GM19324 (cell line): ENCODE measurements around the gene MIER2.

Experiments used
- ATAC-seq: cut with Tn5 transposase; IDR thresholded peaks from one replicate; pipeline ENCODE4 v1.9.1; 2021; ENCODE audit warnings: mild to moderate bottlenecking, moderate library complexity; ENCODE audit not compliant: unreplicated experiment, low FRiP score

MIER2 gene

GRCh38 chr19:334296-335071 lies 10.1 kb downstream of the MIER2 start:
- no peak for ATAC-seq

- ATAC-seq: no peak
These were observed 14.1 kb downstream of the MIER2 start for GRCh38 chr19:330503-330902.

GRCh38 chr19:329876-330275 lies 14.7 kb downstream of the MIER2 start:
- ATAC-seq: no peak

GRCh38 chr19:328025-328505 lies 16.5 kb downstream of the MIER2 start:
- no peak for ATAC-seq

- no peak for ATAC-seq
These were observed 17.1 kb downstream of the MIER2 start for GRCh38 chr19:327291-328024.

GRCh38 chr19:326871-327270 lies 17.7 kb downstream of the MIER2 start:
- ATAC-seq: no peak

- ATAC-seq: no peak
These were observed 18.5 kb downstream of the MIER2 start for GRCh38 chr19:325937-326565.

GRCh38 chr19:325173-325936 lies 19.2 kb downstream of the MIER2 start:
- ATAC-seq: no peak

GRCh38 chr19:324716-325115 lies 19.9 kb downstream of the MIER2 start:
- ATAC-seq: no peak

GRCh38 chr19:322616-323015 lies 22.0 kb downstream of the MIER2 start:
- no peak for ATAC-seq

GRCh38 chr19:318509-318774 lies 26.2 kb downstream of the MIER2 start:
- no peak for ATAC-seq

- ATAC-seq: no peak
These were observed 26.7 kb downstream of the MIER2 start for GRCh38 chr19:317710-318508.

GRCh38 chr19:315811-316210 lies 28.8 kb downstream of the MIER2 start:
- ATAC-seq: no peak

- ATAC-seq: no peak
These were observed 30.4 kb downstream of the MIER2 start for GRCh38 chr19:313988-314815.

GRCh38 chr19:313169-313987 lies 31.2 kb downstream of the MIER2 start:
- ATAC-seq: no peak

GRCh38 chr19:311813-312261 lies 32.8 kb downstream of the MIER2 start:
- no peak for ATAC-seq

- no peak for ATAC-seq
These were observed 33.7 kb downstream of the MIER2 start for GRCh38 chr19:310781-311496.
